GM12874 (cell line): ENCODE measurements around the gene GGT7.

Experiments used
- TF ChIP-seq, protein P1 (sequence below): IDR thresholded peaks from 2 replicates; pipeline ENCODE4 v1.5.1; 2011; ENCODE audit warnings: low read depth, mild to moderate bottlenecking, control low read depth, low read length, moderate library complexity; ENCODE audit not compliant: insufficient read depth

GGT7 gene

DNA sequence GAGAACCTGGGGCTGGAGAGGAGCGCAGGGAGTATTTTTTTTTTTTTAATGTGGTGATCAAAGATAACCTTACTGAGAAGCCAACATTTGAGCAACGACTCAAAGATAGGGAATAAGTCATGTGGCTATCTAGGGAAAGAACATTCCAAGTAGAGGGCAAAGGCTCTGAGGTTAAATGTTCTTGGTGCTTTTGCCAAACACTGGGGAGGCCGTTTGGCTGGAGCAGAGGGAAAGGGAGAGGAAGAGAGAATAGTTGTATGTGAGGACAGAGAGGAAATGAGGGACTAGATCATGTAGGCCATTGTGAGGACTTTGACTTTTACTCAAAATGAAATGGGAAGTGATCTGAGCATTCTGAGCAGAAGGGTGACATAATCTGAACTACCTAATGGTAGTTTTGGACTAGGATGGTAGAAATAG is 31.6 kb upstream of the GGT7 start:
- TF ChIP-seq, protein P1, sequence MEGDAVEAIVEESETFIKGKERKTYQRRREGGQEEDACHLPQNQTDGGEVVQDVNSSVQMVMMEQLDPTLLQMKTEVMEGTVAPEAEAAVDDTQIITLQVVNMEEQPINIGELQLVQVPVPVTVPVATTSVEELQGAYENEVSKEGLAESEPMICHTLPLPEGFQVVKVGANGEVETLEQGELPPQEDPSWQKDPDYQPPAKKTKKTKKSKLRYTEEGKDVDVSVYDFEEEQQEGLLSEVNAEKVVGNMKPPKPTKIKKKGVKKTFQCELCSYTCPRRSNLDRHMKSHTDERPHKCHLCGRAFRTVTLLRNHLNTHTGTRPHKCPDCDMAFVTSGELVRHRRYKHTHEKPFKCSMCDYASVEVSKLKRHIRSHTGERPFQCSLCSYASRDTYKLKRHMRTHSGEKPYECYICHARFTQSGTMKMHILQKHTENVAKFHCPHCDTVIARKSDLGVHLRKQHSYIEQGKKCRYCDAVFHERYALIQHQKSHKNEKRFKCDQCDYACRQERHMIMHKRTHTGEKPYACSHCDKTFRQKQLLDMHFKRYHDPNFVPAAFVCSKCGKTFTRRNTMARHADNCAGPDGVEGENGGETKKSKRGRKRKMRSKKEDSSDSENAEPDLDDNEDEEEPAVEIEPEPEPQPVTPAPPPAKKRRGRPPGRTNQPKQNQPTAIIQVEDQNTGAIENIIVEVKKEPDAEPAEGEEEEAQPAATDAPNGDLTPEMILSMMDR, result no peak

DNA sequence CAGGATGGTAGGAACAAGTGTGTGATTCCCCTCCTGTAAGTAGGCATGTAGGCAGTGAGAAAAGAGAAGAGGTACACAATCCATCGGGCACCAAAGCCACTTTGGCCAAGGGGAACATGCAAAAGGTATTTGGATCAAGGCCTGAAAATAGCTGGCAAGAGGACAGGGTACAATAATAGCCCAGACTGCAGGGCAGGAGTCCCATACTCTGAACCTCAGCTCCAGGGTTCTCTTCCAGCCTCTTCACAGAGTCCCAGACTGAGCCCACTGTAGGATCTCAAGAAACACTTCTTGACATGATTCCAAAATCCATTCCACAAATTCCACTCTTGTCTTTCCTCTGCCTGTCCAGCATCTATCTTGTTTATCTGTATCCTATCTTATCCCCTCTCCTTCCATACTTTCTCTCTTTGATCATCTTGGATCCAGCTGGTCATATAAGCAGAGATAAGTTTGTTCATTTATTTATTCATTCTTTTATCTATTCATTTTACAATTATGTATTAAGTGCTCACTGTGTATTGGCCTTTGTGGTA is 23.5 kb upstream of the GGT7 start:
- TF ChIP-seq, protein P1, result no peak

DNA sequence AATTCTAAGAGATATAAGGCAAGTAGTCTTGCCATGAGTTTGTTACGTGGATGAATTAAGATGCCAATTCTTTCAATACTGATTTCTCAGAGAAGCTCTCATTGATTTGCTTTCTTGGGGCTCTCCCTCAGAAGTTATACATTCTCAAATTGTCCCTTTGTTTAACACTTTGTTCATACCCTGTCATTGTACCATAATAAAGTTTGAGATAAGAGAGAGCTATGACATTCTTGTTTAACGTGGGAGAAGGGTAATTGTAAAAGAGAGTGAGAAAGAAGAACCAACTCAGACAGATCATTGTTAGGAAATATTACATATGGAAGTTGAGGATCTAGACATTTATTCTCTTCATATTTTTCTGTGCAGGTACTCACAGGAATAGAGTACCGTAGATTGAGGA is 22.8 kb upstream of the GGT7 start:
- TF ChIP-seq, protein P1, result no peak

DNA sequence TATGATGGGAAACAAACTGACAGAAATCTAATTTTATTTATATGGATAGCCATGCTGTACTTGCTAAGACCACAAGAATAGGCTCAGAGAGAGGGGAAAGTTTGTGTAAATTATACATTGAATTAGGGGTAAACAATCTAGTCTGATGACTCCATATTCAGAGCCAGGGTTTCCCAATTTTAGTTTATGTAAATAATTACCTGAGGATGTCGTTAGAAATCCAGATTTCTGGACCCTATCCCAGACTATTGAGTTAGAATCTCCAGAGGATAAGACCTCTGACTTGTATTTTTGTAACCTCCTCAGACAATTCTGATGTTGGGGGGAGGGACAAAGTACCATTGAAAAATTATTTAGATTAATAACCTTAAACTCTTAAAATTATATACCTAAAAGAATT is 22.1 kb upstream of the GGT7 start:
- TF ChIP-seq, protein P1, result no peak

DNA sequence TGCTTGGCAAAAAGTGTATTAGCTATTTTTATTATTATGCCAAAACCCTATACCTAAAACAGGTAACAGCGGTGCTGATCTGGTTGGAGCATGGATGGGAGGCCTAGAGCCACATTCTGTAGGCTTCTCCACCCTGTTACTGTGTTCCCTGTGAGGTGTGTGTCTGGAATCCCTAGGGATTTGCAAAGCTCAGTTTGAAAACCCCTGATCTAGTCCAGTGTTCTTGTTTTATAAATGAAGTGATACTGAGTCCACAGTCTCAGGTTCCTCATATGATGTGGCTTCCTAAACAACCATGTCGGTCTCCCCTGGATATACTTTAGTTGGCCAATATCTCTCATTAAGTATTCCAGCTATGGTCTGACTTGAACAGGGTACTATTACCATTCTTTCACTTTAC is 20.0 kb upstream of the GGT7 start:
- TF ChIP-seq, protein P1, result no peak

DNA sequence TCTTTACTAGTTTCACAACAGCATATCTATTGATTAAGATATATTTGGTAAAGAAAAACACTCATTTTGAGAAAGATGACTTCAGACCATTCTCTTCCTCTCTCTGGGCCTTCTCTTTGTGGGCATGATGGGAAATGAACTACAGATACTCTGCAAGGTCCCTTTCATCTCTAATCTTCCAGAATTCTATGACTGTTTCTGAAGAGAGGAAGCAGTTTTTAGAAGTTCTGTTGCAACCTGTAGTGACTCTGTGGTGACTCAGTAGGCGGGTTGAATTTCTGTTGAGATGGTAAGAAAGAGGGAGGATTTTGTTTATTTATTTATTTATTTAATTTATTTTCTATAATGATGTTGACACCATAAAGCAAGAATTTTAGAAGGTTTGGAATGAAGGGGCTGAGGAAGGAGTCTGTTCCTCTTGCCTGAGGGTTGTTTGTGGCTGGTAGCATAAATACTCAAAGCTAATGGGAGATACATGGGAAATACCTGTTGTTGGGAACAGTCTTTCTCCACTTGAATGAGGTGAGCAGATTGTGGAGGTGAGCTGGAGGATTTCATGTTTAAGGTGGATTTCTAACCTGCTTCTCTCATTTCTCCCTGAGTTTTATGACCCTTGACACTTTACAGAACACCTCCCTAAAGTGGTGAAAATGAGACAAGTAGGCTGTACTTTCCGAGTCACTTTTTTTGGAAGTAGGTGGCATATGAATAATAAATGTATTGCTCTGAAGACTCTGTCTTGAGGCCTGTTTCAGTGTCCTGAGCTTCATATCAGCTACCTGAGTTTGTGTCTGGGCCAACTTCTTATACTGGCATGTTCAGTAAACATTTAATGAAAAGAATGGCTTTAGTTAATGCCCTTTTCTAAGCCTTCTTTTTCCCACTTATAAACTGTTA is 18.8 kb upstream of the GGT7 start:
- TF ChIP-seq, protein P1, result no peak

DNA sequence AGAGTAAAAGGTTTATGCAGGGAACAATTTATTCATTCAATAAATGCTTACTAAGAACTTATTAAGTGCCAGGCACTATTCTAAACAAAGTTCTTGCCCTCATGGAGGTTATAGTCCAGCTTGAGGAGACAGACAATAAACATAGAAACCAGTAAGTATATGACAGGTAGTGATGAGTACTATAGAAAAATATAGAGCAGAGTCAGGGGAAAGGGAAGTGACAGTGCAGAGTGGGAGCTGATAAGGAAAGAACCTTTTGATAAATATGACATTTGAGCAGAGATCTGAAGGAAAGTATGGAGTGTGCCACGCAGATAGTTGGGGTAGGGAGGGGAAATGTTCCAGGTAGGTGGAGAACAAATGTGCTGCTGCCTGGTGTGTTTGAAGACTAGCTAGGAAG is 15.8 kb upstream of the GGT7 start:
- TF ChIP-seq, protein P1, result no peak
